GM13977 (cell line): Measurements from ENCODE around the gene ZNHIT2.
"Not testable (repeated sequence)": the region's sequence is repeated elsewhere in the genome, so short reads cannot be mapped to it uniquely, and the experiment has no call there.

ENCODE experiments used
- DNase-seq: peaks from one replicate; pipeline ENCODE4 v3.0.0; 2012; ENCODE audit warnings: low spot score
- in situ Hi-C: fragments of 300-500 bp; cut with MboI; formaldehyde crosslinking; loops from one replicate; pipeline ENCODE4 v1.12.0; 2022; ENCODE audit warnings: low sequenced_read_pairs, low pct_unique_long_range_greater_than_20kb, mixed read lengths, inconsistent platforms; ENCODE audit not compliant: unreplicated experiment
- TF ChIP-seq, protein P1 (sequence below): IDR thresholded peaks from 2 replicates; pipeline ENCODE4 v1.5.1; 2012; ENCODE audit warnings: mild to moderate bottlenecking, control low read depth; ENCODE audit not compliant: insufficient read depth; ENCODE audit errors: extremely low read depth, missing control alignments

ZNHIT2 gene

DNA sequence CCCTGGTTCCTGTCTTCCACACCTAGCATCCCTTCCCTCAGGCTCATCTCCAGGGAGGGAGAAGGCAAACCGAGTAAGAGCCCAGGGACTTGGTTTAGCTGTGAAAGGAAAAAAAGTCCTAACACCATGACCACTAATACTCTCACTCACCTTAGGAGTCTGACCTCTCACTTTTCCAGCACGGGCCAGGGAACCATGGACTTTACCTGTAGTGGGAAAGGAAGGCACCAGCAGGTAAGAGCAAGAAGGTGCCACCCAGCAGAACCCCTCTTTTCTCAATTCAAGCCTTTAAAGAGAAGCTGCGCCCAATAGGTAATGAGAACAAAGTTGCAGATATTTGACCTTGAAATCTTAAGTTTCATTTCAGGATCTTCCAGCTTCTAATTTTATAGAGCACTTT, 3.3 kb upstream of the ZNHIT2 start:
- in situ Hi-C loops, result no loop called here
- TF ChIP-seq, protein P1, sequence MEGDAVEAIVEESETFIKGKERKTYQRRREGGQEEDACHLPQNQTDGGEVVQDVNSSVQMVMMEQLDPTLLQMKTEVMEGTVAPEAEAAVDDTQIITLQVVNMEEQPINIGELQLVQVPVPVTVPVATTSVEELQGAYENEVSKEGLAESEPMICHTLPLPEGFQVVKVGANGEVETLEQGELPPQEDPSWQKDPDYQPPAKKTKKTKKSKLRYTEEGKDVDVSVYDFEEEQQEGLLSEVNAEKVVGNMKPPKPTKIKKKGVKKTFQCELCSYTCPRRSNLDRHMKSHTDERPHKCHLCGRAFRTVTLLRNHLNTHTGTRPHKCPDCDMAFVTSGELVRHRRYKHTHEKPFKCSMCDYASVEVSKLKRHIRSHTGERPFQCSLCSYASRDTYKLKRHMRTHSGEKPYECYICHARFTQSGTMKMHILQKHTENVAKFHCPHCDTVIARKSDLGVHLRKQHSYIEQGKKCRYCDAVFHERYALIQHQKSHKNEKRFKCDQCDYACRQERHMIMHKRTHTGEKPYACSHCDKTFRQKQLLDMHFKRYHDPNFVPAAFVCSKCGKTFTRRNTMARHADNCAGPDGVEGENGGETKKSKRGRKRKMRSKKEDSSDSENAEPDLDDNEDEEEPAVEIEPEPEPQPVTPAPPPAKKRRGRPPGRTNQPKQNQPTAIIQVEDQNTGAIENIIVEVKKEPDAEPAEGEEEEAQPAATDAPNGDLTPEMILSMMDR, result no peak

DNA sequence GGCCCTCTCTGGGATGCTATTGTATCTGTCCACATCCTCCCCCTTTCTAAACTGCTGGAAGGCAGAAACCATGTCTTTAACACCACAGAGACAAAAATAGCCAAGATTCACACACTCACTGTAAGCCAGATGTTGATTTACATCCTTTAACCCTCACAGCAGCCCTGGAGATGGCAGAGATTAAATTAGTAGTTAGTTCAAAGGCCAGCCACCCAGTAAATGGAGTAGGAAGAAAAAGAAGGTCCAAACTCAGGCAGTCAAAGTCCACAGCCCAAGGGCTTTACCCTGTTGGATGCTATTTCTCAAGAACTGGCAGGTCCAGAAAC, 2.1 kb upstream of the ZNHIT2 start:
- no peak for DNase-seq
- TF ChIP-seq, protein P1, result no peak
- in situ Hi-C loops, result no loop called here

More for the DNA sequence above, 3.3 kb upstream of the ZNHIT2 start:
- DNase-seq, result no peak

DNA sequence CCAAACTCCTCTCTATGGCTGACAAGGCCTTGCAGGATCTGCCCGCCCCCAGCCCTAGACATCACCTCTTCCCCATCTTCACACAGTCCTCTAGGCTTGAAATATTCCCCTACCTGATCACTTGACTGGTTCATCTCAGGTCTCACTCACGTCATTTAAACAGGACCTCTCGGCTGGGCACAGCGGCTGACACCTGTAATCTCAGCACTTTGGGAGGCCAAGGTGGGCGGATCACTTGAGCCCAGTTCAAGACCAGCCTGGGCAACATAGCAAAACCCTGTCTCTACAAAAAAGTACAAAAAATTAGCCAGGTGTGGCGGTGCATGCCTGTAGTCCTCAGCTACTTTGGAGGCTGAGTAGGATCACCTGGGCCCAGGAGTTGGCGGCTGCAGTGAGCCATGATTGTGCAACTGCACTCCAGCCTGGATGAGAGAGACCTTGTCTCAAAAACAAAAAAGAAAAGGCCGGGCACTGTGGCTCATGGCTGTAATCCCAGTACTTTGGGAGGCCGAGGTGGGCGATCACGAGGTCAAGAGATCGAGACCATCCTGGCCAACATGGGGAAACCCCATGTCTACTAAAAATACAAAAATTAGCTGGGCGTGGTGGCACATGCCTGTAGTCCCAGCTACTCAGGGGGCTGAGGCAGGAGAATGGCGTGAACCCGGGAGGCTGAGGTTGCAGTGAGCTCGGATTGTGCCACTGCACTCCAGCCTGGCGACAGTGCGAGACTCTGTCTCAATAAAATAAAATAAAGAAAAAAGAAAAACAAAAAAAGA, 1.6 kb upstream of the ZNHIT2 start:
- DNase-seq, in situ Hi-C loops: not testable (repeated sequence)

DNA sequence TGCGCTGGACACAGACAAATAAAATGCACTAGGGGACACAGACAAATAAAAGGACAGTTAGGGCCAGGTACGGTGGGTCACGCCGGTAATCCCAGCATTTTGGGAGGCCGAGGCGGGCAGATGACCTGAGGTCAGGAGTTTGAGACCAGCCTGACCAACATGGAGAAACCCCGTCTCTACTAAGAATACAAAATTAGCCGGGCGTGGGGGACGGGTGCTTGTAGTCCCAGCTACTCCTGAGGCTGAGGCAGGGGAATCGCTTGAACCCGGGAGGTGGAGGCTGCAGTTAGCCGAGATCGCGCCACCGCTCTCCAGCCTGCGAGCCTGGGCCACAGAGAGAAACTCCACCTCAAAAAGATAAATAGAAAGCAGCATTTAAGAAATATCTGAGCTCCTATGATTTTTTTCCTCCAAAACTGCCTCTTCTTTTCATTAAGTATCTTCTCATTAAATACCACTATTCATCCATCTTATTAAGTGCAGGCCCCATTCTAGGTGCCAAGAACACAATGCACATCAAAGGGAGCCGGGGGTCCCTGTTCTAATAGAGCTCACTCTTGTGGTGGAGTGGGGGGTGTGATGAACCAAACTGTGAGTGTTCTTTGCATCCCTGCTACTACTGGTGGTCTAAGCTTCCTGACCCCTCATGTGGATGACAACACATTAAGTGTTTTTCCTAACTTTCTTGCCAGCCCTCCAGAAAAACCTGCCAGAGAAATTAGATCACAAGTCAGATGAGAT, 766 bp upstream of the ZNHIT2 start:
- TF ChIP-seq, protein P1, result no peak
- DNase-seq, result no peak
- in situ Hi-C loops, result no loop called here

DNA sequence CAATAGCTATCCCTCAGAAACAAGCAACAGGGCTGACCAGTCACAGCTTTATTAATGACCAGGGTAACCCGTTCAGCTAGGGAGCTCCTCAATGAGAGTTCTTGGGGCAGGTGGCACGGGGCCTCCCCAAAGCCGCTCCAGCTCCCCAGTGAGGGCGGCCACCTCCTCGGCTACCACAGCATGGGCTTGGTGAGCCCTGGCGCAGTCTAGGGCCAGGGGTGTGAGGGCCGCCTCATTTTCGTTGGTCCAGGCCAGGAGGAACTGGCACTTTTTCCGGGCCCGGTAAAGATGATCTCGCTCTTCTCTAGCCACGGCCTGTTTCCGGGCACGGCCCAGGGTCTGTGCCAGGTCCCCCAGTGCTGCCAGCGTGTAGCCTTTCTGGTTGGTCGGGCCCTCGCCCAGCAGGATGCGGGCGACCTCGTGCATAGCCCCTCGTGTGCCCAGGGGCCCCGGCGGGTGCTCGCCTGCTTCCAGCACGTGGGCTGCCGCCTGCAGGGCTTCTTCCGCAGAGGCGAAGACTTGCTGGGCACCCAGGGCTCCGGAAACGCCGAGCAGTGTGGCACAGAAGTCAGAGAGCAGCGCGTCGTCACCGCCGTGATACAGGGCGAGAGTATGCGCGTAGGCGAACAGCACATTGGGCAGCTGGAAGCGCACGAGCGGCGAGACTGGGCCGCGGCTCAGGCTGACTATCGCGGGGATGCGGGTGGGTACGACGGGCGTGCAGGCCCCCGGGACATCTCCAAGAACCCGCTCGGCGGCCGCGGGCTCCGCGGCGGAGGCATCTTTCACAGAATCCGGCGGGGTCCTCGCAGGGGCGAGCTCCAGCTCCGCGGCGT, 913 bp downstream of the ZNHIT2 start:
- in situ Hi-C loops, result no loop called here
- no peak for DNase-seq
- TF ChIP-seq, protein P1, result no peak

DNA sequence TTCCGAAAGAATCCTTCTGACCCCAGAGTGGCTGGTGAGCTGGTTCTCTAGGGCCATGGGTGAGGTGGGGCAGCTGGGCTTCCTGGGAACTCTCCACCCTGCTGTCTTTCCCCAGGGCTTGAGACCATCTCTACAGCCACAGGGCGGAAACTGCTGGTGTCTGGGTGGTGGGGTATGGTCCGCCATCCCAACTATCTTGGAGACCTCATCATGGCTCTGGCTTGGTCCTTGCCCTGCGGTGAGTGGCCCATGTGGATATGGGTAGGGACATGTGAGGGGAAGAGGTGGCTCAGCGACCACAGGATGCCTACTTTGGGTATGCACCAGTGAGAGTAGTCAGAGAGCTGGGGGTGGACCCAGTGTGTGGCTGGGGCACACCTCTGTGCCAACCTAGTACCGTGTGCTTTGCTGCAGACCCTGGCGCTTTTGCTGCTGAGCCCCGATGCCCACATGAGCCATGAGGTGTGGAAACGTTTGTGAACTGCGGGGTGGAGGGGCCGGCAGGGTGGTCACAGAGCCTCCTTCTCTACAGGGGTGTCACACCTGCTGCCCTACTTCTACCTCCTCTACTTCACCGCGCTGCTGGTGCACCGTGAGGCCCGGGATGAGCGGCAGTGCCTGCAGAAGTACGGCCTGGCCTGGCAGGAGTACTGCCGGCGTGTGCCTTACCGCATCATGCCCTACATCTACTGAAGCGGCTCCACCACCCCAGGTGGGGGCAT, 2.0 kb downstream of the ZNHIT2 start:
- TF ChIP-seq, protein P1, result no peak
- in situ Hi-C loops, result no loop called here
- DNase-seq, result no peak
